HCT116 (cell line): Measurements from ENCODE around the gene ICA1L.
A peak's percentile ranks its signal among the peaks of the same experiment; 100 is the strongest.

ENCODE experiments used
- CBX3 ChIP-seq: IDR thresholded peaks from 2 replicates; pipeline ENCODE4 v1.6.1; 2012; ENCODE audit warnings: low read depth
- CEBPB ChIP-seq: IDR thresholded peaks from 2 replicates; pipeline ENCODE4 v1.6.1; 2012; ENCODE audit warnings: low read depth
- CTCF ChIP-seq, 3 experiments: fragments of 200-600 bp in 1 of 3; sonication (generic) in 1 of 3; IDR thresholded peaks in 2 of 3; conservative IDR thresholded peaks in 1 of 3; 2 replicates each; pipeline ENCODE4 v1.5.1; 2012 to 2017; ENCODE audit warnings: low read depth in 2 of 3, low read length in 2 of 3, antibody characterized with exemption in 1 of 3, borderline replicate concordance in 1 of 3, control low read depth in 1 of 3, mild to moderate bottlenecking in 1 of 3, mixed read lengths in 1 of 3, mixed run types in 1 of 3, moderate library complexity in 1 of 3; ENCODE audit not compliant: insufficient read depth in 1 of 3
- FOSL1 ChIP-seq: IDR thresholded peaks from 2 replicates; pipeline ENCODE4 v1.6.1; 2012; ENCODE audit warnings: low read depth
- POLR2A ChIP-seq: IDR thresholded peaks from 2 replicates; pipeline ENCODE4 v1.7.0; 2011; ENCODE audit warnings: borderline replicate concordance; ENCODE audit not compliant: insufficient read depth, insufficient read length; ENCODE audit errors: extremely low read depth
- POLR2AphosphoS5 ChIP-seq: IDR thresholded peaks from 2 replicates; pipeline ENCODE4 v1.6.1; 2011; ENCODE audit warnings: mild to moderate bottlenecking, low read depth, low read length, moderate library complexity
- RAD21 ChIP-seq: IDR thresholded peaks from 2 replicates; pipeline ENCODE4 v1.6.1; 2012; ENCODE audit warnings: low read depth, mild to moderate bottlenecking
- REST ChIP-seq: IDR thresholded peaks from 2 replicates; pipeline ENCODE4 v1.6.1; 2012; ENCODE audit warnings: low read depth
- SP1 ChIP-seq: IDR thresholded peaks from 2 replicates; pipeline ENCODE4 v1.6.1; 2012; ENCODE audit warnings: low read depth

- TF ChIP-seq FOSL1 = no peak
- no peak for TF ChIP-seq CTCF (IDR thresholded peaks at IDR 0.05 in 2 of 3, conservative IDR thresholded peaks at IDR 0.05 in 1 of 3; ENCODE audit: borderline replicate concordance in 1 of 3, insufficient read depth in 1 of 3, low read depth in 2 of 3, low read length in 2 of 3)
- TF ChIP-seq SP1 = peak; percentile 65
- no peak for TF ChIP-seq REST
- peak; percentile 89 for TF ChIP-seq POLR2AphosphoS5
- peak; percentile 60 for TF ChIP-seq POLR2A
- TF ChIP-seq CEBPB = no peak
- TF ChIP-seq CBX3 = no peak
- no peak; the same call in 1 of the 2 replicates for TF ChIP-seq RAD21
Measured at GRCh38 chr2:202911512-202912341, 40.2 kb upstream of the ICA1L start, which contains the start of the genes CARF and WDR12.
